Activated effector memory CD4-positive, alpha-beta T cell treated with anti-CD3 and anti-CD28 coated beads, Interleukin-2, amount 50 U/mL, for 16 hours (primary cell): ENCODE data around the gene SPIN2A.
A peak's percentile ranks its signal among the peaks of the same experiment; 100 is the strongest.
"Not testable (repeated sequence)": the region's sequence is repeated elsewhere in the genome, so short reads cannot be mapped to it uniquely, and the experiment has no call there.

Experiments
- DNase-seq: peaks from one replicate; pipeline ENCODE4 v3.0.0-alpha.2; 2020

SPIN2A gene

GRCh38 chrX:57137073-57137472 lies at the start of gene SPIN2A:
SPIN2A (minus strand) TSS chrX:57137397; CDS start chrX:57136597, 800 bp downstream.
- not testable (repeated sequence) for DNase-seq

DNA sequence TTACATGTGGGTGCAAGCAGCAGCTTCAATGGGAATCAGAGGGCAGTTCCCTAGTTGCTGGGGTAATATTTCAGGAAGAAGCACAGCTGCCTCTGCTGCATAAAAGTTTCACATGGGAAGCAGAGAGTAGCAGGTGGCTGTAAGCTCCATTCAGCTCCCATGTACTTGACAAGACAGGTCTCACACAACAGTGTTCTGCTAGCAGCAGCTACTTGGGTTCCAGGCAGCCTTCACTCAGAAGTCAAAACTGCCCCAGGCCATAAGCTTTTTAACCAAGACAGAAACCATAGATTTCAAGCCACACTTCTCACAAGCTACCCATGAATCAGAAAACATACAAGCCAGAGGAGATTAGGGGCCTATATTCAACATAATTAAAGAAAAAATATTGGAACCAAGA lies 41.4 kb upstream of the SPIN2A start:
- DNase-seq: no peak

DNA sequence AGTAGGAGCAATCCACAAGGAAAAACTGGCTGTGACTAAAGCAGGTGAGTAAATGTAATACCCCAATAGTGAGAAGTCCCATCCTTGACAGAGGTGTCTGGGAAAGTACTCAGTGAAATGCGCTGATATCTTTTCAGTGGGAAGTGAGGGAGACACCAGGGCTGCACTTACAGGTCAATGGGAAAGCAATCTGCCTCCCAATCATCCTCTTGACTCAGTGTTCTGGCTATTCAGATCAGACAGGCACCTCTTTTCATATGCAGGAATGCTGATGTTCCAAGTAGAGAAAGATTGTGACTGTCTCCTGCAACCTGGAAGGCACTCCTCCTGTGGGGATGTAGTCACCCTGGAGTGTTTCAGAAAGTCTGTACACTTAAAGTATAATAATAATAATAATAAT lies 39.9 kb upstream of the SPIN2A start:
- no peak for DNase-seq

DNA sequence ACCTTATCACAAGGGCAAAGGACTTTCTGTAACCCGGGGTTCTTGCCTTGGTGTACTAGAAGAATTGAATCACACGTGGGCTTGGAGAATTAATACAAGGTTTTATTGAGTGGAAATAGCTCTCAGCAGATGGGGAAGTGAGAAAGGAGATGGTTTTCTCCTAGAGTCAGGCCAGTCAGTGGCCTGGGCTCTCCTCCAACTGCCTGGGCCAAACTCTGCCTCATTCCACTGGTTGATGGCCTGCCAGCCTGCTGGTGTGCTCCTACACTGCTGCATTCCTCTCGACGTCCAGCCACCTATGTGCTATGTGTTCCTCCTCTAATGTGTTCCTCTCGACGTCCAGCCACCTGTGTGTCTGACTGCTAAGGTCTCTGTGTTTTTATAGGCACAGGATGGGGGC lies 35.3 kb upstream of the SPIN2A start:
- DNase-seq: no peak

- DNase-seq: no peak
Measured at GRCh38 chrX:57156397-57157049, 19.3 kb upstream of the SPIN2A start.

GRCh38 chrX:57155171-57155570 lies 18.0 kb upstream of the SPIN2A start:
- DNase-seq: no peak

DNA sequence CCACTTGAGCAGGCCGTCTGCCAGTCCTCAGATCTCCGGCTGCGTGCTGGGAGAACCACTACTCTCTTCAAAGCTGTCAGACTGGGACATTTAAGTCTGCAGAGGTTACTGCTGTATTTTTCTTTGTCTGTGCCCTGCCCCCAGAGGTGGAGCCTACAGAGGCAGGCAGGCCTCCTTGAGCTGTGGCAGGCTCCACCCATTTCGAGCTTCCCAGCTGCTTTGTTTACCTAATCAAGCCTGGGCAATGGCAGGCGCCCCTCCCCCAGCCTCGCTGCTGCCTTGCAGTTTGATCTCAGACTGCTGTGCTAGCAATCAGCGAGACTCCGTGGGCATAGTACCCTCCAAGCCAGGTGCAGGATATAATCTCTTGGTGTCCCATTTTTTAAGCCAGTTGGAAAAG lies 15.0 kb upstream of the SPIN2A start:
- DNase-seq: not testable (repeated sequence)

GRCh38 chrX:57138674-57139073 lies 1.5 kb upstream of the SPIN2A start:
- no peak for DNase-seq

DNA sequence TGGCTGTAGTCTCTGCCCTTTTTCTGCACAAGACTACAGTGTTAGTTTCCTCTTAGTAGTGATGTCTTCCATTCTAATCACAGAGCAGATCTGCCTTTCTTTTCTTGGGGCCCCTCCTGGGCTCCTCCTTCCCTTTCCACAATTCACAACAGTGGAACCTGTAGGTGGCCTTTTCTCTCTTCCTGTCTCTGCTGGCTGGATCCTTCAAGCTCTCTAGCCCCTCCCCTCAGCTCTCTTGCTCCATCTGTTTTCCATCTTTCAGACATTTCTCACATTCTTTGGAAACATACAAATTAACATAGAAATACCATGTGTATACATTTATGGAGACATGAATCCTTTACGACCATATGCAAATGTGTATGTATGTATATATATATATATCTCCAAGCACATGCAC lies 304 bp upstream of the SPIN2A start:
- DNase-seq: no peak

DNA sequence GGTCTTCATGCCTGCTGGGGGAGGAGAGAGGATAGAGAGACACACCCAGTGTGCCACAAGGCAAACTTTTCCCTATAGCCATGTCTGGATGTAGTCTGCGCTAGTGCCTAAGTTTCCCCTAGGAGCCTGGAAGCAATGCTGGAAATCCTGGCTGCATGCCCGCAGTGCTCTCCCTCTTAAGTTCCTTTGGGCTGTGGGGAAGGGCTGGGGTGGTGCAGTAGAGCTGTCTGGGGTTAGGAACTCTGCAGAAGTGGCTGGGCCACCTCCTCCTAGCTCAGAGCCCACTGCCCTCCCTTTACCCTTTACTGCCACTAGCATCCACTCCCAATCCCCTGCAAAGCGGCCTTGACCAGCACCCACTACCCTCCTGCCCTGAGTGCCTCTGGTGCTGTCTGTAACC lies 608 bp downstream of the SPIN2A start:
- DNase-seq: not testable (repeated sequence)

GRCh38 chrX:57135287-57135686 lies 1.9 kb downstream of the SPIN2A start:
- DNase-seq: no peak

- no peak for DNase-seq
Measured at GRCh38 chrX:57134702-57135101, 2.5 kb downstream of the SPIN2A start.

DNA sequence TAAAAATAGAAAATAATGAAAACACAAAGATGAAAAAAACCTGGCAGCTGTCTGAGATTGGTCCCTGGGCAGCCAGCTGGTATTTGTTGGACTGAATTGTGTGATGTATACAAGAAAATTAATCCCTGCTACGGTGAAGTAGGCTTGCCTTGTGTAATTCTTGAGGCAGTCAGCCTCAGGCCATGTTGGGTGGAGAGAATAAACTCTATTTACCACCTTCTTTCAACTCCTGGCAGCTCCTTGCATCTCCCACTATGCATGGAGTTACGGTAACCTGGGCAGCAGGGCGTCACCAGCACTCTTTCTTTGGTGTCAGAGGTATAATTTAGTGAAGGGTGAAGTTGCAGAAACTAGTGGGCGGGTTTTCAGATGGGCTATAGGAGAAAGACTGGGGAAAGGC lies 3.5 kb downstream of the SPIN2A start:
- DNase-seq: no peak

GRCh38 chrX:57133284-57133683 lies 3.9 kb downstream of the SPIN2A start:
- not testable (repeated sequence) for DNase-seq

DNA sequence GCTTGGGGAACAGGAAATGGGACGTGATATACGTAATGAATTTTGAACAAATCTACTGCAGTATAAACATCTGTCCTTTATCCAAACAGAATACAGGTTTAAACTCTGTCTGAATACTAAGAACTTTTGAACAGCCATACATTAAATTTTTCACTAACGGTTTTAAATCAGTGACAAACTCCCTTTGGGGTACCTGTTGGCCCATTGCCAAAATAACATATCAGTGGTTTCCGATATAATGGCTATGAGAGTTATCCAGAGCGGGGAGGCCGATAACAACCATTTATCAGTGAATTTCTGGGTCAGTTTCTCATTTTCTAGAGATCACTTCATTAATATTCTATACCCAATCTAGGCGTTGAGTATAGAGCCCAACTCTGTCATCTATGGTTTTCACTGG lies 5.2 kb downstream of the SPIN2A start:
- no peak for DNase-seq

DNA sequence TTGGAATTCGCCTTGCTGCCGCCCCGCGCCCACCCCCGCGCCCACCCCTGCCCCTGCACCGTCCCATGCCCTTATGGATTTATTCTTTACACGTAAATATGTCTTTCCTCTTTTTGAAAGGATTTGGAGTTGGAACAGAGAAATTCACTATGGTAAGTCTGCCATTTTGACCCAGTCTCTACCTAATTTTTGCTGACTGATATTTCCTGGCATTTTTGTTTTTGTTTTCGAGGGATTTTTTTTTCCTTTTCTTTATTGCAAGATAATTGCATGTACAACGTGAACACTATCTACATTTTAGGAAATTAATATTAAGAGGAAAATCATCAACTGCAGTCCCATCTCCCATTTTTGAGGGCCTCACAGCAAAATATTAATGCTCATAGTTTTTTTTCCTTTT lies 15.4 kb downstream of the SPIN2A start:
- DNase-seq: no peak

DNA sequence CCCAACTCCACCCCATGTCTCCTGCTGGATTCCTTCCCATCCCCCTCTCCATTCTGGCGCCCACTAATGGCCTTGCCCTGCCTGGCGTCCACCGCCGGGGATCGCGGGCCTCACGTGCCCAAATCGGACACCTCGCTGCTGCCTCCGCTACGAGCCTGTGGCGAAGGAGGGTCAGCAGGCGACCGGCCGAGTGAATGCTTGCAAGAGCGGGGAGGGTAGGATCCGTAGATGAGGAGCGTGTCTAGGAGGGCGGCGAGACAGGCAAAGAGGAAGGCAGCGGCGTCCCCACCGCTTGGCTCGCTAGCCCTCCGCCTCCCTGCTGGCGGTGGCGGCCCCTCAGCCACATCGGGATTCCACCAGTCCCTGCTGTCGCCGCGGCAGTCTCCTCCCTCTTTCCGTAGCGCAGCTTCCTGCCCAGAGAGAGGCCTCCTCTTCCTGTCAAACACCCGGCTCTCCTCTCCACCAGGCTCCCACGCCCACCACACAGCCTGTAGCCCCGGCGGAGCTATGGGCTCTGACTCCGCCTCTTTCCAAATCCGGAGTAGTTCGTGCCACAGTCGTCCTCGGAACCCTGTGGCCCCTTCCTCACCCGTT lies 15.9 kb downstream of the SPIN2A start, which contains the start of gene SPIN2B:
SPIN2B (minus strand) TSS at position 387 of the 594 bp plus-strand sequence.
- DNase-seq: peak; percentile 92

- not testable (repeated sequence) for DNase-seq
Measured at GRCh38 chrX:57120619-57121161, 16.5 kb downstream of the SPIN2A start.

DNA sequence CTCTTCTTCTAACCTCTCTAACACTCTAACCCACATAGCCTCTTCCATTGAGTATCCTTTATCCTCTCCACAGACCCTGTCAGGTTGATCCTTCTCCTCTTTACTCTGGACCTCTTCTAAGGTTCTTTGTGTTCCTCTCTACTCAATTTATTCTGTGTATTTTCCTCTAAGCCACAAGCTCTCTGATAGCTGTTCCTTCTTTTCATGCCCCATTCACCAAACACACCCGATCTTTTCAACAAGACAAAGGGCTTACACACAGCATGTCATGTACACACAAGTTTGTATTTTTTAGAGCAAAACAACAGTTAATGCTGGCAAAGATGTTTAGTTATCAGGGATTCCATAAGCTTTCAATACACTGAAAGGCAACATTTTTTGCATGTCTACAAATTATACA lies 17.8 kb downstream of the SPIN2A start:
- DNase-seq: no peak

- not testable (repeated sequence) for DNase-seq
Measured at GRCh38 chrX:57117566-57117965, 19.6 kb downstream of the SPIN2A start.

- no peak for DNase-seq
Measured at GRCh38 chrX:57104921-57105398, 32.2 kb downstream of the SPIN2A start.

GRCh38 chrX:57104406-57104805 lies 32.8 kb downstream of the SPIN2A start:
- no peak for DNase-seq

DNA sequence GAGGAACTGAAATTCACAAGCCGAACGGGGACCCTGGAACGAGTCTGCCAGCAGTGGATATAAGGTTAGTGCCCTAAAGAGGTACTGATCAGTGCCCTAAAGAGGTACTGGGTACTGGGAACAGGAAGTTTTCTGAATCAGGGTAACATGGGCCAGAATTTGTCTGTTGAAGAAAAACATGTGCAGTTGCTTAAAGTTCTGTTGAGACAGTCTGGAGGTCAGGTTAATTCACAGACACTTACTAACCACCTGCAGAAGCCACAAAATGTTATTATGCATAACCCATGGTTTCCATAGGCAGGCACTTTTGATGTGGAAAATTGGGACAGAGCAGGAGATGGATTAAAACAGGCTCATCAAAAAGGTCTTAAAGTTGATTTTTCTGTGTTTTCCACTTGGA lies 33.7 kb downstream of the SPIN2A start:
- DNase-seq: no peak

DNA sequence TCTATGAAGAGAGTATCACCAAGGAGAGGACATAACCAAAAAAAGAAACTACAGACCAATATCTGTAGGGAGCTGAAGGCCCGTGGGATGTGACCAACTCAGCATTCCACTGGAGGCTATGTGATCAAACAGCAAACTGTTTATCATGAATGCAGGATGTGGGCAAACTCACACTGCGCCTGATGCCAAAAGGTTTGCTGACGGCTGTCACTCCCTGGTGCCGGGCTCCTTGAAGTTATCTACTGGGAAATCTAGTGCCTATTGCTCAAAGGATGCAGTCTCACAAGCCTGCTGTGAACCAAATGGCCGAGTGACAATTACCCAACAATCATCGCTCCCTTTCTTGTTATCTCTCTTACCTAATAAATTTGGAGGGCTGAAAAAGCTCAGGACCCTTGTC lies 34.3 kb downstream of the SPIN2A start:
- DNase-seq: not testable (repeated sequence)
